ENCODE measurements around the gene PCDHGA10. TPM values are rescaled to one million over a fixed set of nuclear protein-coding genes. Genes with fewer than 3 reads are reported as not detected.

Gene PCDHGA10
- total RNA-seq, 1 experiment from 2014 or later, result 0.14 TPM

DNA sequence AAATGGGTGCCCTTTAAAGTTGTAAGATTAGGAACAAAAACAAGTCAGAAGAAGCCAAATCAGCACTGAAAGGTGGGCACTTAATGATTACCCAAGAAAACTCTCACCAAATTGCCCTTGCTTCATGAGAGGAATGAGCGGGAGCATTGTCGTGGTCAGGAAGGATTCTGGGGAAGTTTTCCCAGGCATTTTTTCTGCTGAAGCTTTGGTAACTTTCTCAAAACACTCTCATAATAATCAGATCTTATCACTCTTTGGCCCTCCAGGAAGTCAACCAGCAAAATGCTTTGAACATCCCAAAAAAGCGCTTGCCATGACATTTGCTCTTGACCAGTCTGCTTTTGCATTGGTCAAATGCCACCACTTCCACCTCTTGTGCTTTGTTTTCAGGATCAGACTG, 52.6 kb downstream of the PCDHGA10 start:
- DNase-seq (ENCODE audit: low read depth), result peak; percentile 1
- in situ Hi-C loops (cut with HindIII; ENCODE audit: low pct_unique_long_range_greater_than_20kb, low sequenced_read_pairs), result no loop called here

Other genes starting within 250 kb of the PCDHGA10 start
- gene PCDHB7, start 240.3 kb upstream of the PCDHGA10 start, total RNA-seq (2014; rRNA removed; shearing (Covaris generic); ENCODE audit: low replicate concordance), result 0.90 and 1.2 TPM in 2 replicates
- gene PCDHB8, start 235.2 kb upstream of the PCDHGA10 start, total RNA-seq (2014; rRNA removed; shearing (Covaris generic); ENCODE audit: low replicate concordance), result not detected in 2 replicates
- gene PCDHB16, start 230.6 kb upstream of the PCDHGA10 start, total RNA-seq (2014; rRNA removed; shearing (Covaris generic); ENCODE audit: low replicate concordance), result 3.1 and 4.1 TPM in 2 replicates
- gene PCDHB9, start 225.8 kb upstream of the PCDHGA10 start, total RNA-seq (2014; rRNA removed; shearing (Covaris generic); ENCODE audit: low replicate concordance), result 1.1 and 1.6 TPM in 2 replicates
- 0.41 and 1.2 TPM in 2 replicates for gene PCDHB10, start 220.6 kb upstream of the PCDHGA10 start, total RNA-seq (2014; rRNA removed; shearing (Covaris generic); ENCODE audit: low replicate concordance)
- 0.61 TPM in 1 of 2 replicates, not detected in the other for gene PCDHB11, start 213.4 kb upstream of the PCDHGA10 start, total RNA-seq (2014; rRNA removed; shearing (Covaris generic); ENCODE audit: low replicate concordance)
- gene PCDHB12, start 204.3 kb upstream of the PCDHGA10 start, total RNA-seq (2014; rRNA removed; shearing (Covaris generic); ENCODE audit: low replicate concordance), result 0.35 TPM in 1 of 2 replicates, not detected in the other
- gene PCDHB13, start 199.1 kb upstream of the PCDHGA10 start, total RNA-seq (2014; rRNA removed; shearing (Covaris generic); ENCODE audit: low replicate concordance), result 0.44 and 0.93 TPM in 2 replicates
- gene PCDHB14, start 189.6 kb upstream of the PCDHGA10 start, total RNA-seq (2014; rRNA removed; shearing (Covaris generic); ENCODE audit: low replicate concordance), result 0.29 and 7.7 TPM in 2 replicates
- gene PCDHB15, start 167.6 kb upstream of the PCDHGA10 start, total RNA-seq (2014; rRNA removed; shearing (Covaris generic); ENCODE audit: low replicate concordance), result not detected in 2 replicates
- gene SLC25A2, start 108.9 kb upstream of the PCDHGA10 start, total RNA-seq (2014; rRNA removed; shearing (Covaris generic); ENCODE audit: low replicate concordance), result not detected in 2 replicates
- gene TAF7, start 92.2 kb upstream of the PCDHGA10 start, total RNA-seq (2014; rRNA removed; shearing (Covaris generic); ENCODE audit: low replicate concordance), result 103 and 109 TPM in 2 replicates
- gene PCDHGA1, start 82.5 kb upstream of the PCDHGA10 start, total RNA-seq (2014; rRNA removed; shearing (Covaris generic); ENCODE audit: low replicate concordance), result 0.07 TPM in 1 of 2 replicates, not detected in the other
- not detected in 2 replicates for gene PCDHGA2, start 74.2 kb upstream of the PCDHGA10 start, total RNA-seq (2014; rRNA removed; shearing (Covaris generic); ENCODE audit: low replicate concordance)
- gene PCDHGA3, start 69.2 kb upstream of the PCDHGA10 start, total RNA-seq (2014; rRNA removed; shearing (Covaris generic); ENCODE audit: low replicate concordance), result not detected in 2 replicates
- 0.06 TPM in 1 of 2 replicates, not detected in the other for gene PCDHGB1, start 62.9 kb upstream of the PCDHGA10 start, total RNA-seq (2014; rRNA removed; shearing (Covaris generic); ENCODE audit: low replicate concordance)
- not detected in 2 replicates for gene PCDHGA4, start 58.0 kb upstream of the PCDHGA10 start, total RNA-seq (2014; rRNA removed; shearing (Covaris generic); ENCODE audit: low replicate concordance)
- 0.34 TPM in 1 of 2 replicates, not detected in the other for gene PCDHGB2, start 53.0 kb upstream of the PCDHGA10 start, total RNA-seq (2014; rRNA removed; shearing (Covaris generic); ENCODE audit: low replicate concordance)
- gene PCDHGA5, start 48.8 kb upstream of the PCDHGA10 start, total RNA-seq (2014; rRNA removed; shearing (Covaris generic); ENCODE audit: low replicate concordance), result 0.24 TPM in 1 of 2 replicates, not detected in the other
- not detected in 2 replicates for gene PCDHGB3, start 42.7 kb upstream of the PCDHGA10 start, total RNA-seq (2014; rRNA removed; shearing (Covaris generic); ENCODE audit: low replicate concordance)
- gene PCDHGA6, start 39.1 kb upstream of the PCDHGA10 start, total RNA-seq (2014; rRNA removed; shearing (Covaris generic); ENCODE audit: low replicate concordance), result 1.6 TPM in 1 of 2 replicates, not detected in the other
- not detected in 2 replicates for gene PCDHGA7, start 30.2 kb upstream of the PCDHGA10 start, total RNA-seq (2014; rRNA removed; shearing (Covaris generic); ENCODE audit: low replicate concordance)
- not detected in 2 replicates for gene PCDHGB4, start 25.3 kb upstream of the PCDHGA10 start, total RNA-seq (2014; rRNA removed; shearing (Covaris generic); ENCODE audit: low replicate concordance)
- not detected in 2 replicates for gene PCDHGA8, start 20.4 kb upstream of the PCDHGA10 start, total RNA-seq (2014; rRNA removed; shearing (Covaris generic); ENCODE audit: low replicate concordance)
- gene PCDHGB5, start 15.0 kb upstream of the PCDHGA10 start, total RNA-seq (2014; rRNA removed; shearing (Covaris generic); ENCODE audit: low replicate concordance), result not detected in 2 replicates
- gene PCDHGA9, start 10.2 kb upstream of the PCDHGA10 start, total RNA-seq (2014; rRNA removed; shearing (Covaris generic); ENCODE audit: low replicate concordance), result not detected in 2 replicates
- 0.75 and 1.3 TPM in 2 replicates for gene PCDHGB6, start 5.0 kb upstream of the PCDHGA10 start, total RNA-seq (2014; rRNA removed; shearing (Covaris generic); ENCODE audit: low replicate concordance)
- gene PCDHGB7, start 4.7 kb downstream of the PCDHGA10 start, total RNA-seq (2014; rRNA removed; shearing (Covaris generic); ENCODE audit: low replicate concordance), result 0.03 and 0.64 TPM in 2 replicates
- gene PCDHGA11, start 8.1 kb downstream of the PCDHGA10 start, total RNA-seq (2014; rRNA removed; shearing (Covaris generic); ENCODE audit: low replicate concordance), result not detected in 2 replicates
- gene PCDHGA12, start 17.5 kb downstream of the PCDHGA10 start, total RNA-seq (2014; rRNA removed; shearing (Covaris generic); ENCODE audit: low replicate concordance), result not detected in 2 replicates
- gene PCDHGC3, start 63.0 kb downstream of the PCDHGA10 start, total RNA-seq (2014; rRNA removed; shearing (Covaris generic); ENCODE audit: low replicate concordance), result 15.4 and 27.2 TPM in 2 replicates
- gene PCDHGC4, start 72.0 kb downstream of the PCDHGA10 start, total RNA-seq (2014; rRNA removed; shearing (Covaris generic); ENCODE audit: low replicate concordance), result not detected in 2 replicates
- not detected in 2 replicates for gene PCDHGC5, start 76.1 kb downstream of the PCDHGA10 start, total RNA-seq (2014; rRNA removed; shearing (Covaris generic); ENCODE audit: low replicate concordance)
- gene DIAPH1, start 206.0 kb downstream of the PCDHGA10 start, total RNA-seq (2014; rRNA removed; shearing (Covaris generic); ENCODE audit: low replicate concordance), result 17.0 and 43.6 TPM in 2 replicates
- gene HDAC3, start 223.9 kb downstream of the PCDHGA10 start, total RNA-seq (2014; rRNA removed; shearing (Covaris generic); ENCODE audit: low replicate concordance), result 89.9 and 114 TPM in 2 replicates
- 2.6 and 2.7 TPM in 2 replicates for gene RELL2, start 224.0 kb downstream of the PCDHGA10 start, total RNA-seq (2014; rRNA removed; shearing (Covaris generic); ENCODE audit: low replicate concordance)
- gene FCHSD1, start 238.4 kb downstream of the PCDHGA10 start, total RNA-seq (2014; rRNA removed; shearing (Covaris generic); ENCODE audit: low replicate concordance), result 19.7 and 23.2 TPM in 2 replicates

Measured in Caki2 (cell line).